ENCODE results near the gene SRSF10.
"Not testable (repeated sequence)": the region's sequence is repeated elsewhere in the genome, so short reads cannot be mapped to it uniquely, and the experiment has no call there.

Gene SRSF10

DNA sequence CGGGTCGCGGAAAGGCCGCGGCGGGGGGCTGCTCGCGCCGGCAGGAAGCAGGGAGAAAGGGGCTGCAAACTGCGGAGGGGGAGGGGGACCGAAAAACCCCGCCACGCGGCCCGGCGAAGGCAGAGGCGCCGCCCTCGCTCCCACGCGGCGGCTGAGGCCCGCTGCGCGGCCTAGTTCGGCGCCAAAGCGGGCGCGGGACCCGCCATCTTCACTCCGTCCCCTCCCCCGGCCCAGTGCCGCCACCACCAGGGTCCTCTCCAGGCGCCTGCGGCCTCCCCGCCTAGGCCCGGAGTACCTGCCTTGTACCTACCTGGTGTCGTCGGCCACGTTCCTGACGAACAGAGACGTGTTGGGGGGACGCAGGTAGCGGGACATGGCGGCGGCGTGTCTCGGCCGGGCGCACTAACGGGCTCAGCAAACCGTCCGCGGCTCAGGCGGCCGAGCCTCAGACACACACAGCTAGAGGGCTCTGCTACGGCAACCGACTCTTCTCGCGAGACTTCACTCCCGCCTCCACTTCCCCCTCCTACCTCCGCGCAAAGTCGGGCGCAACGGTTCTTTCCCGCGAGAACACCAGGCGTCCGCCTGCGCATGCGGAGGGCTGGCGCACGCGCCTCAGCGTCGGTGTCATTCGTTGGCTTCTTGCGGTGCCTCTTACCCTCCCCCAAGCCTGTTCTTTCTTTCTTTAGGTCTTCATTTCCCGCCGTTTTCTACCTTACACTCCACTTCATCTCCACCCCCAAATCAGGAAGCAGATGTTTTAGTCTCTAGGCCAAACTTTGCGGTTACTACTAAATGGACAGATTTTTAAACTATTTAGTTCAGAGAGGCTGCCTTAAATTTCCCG is at the start of gene SRSF10:
Gene SRSF10 (minus strand): TSS at position 447 of the 847 bp plus-strand sequence. CDS start 72 bp downstream, at position 375.
- peak; percentile 79 for DNase-seq

DNA sequence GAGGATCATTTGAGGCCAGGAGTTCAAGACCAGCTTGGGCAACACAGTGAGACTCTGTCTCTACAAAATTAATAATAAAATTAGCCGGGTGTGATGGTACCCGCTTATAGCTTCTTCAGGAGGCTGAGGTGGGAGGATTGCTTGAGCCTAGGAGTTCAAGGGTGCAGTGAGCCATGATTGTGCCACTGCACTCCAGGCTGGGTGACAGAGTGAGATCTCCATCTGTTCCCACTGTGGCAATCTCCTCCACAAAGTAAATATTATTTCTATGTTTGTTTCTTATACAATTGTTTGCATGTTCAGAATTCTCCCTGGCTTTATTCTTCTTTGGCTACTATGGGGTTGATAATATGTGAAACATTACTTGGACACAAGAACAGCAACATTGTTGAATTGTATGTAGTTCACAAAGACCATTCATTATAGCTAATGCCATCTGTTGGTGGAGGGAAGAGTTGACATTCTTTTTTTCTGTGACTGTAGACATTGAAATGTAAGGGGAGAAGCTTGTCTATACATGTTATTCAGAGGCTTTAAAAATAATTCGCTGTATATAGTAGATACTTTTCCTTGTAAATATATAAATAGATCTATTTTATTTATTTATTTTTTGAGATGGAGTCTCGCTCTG is 47.8 kb upstream of the SRSF10 start:
- DNase-seq, result no peak

DNA sequence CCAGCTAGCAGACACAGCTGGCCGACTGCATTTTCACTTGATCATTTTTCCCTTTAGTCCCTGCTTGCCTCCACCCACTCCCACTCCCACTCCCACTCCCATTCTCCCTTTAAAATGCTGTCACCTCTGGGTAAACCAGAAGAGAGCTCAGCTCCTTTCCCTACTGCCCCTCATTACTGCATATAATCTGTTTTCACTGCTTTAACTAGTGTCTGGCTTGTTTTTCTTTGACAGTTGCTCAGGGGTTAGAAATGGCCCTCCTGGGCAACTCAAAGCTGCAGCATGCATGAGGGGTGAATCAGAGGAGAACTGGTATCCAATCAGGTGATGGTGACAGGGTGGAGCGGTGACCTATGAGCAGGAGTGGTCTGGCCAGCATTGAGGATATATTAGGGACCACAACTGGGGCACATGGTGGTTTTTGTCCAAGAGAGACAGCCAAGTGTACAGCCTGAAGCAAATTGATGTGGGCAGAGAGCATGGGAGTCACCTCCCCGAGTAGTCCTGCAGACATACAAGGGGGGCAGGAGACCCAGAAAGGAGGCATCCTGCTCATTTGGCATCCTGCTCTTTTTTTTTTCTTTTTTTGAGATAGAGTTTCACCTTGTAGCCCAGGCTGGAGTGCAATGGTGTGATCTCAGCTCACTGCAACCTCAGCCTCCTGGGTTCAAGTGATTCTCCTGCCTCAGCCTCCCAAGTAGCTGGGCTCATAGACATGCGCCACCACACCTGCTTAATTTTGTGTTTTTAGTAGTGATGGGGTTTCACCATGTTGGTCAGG is 42.6 kb upstream of the SRSF10 start:
- DNase-seq, result no peak

DNA sequence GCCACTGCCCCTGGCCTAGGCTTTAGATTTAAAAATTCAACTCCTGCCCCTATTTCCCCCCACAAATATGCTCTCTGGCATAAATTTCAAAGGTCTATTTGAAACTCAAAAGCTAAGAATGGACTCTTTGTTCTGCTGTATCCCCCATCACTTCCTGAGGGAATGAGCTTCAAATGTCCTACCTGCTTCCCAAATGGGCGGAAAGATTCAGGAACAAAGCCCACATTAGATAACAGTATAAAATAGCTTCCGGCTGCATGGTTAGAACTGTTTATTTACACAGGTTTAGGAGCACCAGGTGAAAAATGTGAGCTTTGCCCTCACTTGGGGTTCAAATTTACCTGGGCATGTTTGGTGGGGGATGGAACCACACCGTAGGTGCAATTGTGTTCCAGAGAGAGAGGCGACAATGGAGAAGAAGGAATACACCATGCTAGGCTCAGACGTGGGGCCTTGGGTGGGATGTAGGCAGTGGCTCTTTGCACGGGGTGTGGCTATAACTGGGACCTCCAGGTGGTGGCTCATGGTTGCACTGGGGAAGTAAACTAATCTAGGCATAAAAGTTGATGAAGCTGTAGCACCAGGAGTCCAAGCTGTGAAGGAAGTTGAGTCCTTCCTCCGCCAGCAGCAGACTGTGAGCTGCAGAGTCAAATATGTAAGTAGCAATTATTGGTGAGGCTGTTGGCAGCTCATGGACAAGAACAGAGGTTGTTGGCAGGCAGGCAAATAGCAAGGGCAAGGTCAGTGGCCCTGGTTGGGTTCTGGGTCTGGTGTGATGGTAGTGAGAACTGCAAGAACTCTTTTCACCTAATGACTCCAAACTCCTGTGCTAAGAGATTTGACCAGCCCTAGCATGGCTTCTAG is 41.5 kb upstream of the SRSF10 start:
- no peak for DNase-seq

DNA sequence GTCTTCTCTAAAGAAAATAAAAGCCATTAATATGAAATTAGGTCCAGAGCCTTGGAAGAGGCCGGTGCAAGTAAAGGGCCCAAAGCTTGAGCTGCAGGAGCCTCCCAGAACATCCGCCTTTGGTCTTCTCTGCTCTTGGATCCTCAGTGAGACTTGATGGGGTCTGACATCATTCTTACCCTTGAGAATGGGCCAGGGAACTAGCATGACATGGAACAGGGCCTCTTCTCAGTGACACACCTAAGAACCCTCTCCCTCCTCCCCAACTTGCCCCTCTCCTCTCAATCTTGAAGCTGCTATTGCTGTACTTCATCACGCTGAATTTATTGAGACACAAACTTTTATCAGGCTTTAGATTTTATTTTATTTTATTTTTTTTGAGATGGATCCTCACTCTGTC is 40.3 kb upstream of the SRSF10 start:
- DNase-seq, result no peak

DNA sequence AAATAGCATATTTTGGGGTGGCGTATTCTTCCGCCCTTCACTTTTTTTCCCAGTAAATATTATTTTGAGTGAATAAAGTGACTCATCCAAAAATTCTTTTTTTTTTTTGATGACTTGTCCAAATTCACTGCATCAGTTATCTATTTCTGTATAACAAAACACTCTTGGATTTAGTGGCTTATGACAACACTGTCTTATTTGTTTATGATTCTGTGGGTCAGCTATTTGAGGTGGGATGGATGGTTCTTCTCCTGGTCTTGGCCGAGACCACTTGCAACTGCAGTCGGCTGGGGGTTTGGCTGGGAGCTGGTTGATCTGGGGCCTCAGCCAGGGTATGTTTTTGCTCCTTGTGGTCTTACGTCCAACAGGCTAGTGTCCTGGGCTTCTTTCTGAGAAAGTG is 39.9 kb upstream of the SRSF10 start:
- no peak for DNase-seq

DNA sequence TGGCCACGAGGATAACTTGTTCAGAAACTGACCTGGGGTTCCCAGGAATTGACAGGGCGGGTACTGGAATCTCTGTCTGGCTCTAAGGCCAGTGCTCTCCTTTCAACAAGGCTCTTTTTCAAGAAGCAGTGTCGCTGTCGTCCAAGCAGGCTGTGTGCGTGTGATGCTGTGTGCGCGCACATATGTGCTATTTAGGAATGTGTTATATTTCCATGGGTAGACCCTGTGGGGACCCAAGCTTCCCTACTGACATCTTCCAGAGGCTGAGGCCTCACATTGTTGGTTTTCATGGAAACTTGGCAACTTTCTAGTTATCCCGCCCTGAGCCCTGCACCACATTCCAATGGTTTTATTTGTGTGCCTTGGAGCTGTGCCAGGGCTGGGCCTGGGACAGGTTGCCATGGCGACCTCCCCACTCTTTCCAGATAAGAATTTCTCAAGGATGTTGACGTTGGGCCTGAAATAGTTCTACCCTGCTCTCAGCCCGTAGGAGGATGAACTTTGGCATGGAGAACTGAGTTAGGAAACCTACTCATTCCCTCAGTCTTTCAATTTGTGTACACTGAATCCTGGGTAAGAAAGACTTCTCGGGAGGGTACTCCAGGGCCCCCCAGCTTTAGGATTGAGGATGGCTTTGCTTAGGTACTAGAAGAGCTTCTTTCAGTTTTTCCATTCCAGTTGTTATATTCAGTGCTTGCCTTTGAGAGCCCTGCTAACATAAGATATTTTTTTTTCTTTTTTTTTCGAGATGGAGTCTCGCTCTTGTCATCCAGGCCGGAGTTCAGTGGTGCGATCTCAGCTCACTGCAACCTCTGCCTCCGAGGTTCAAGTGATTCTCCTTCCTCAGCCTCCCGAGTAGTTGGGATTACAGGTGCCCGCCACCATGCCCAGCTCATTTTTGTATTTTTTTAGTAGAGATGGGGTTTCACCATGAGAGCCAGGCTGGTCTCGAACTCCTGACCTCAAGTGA is 38.8 kb upstream of the SRSF10 start:
- no peak for DNase-seq

DNA sequence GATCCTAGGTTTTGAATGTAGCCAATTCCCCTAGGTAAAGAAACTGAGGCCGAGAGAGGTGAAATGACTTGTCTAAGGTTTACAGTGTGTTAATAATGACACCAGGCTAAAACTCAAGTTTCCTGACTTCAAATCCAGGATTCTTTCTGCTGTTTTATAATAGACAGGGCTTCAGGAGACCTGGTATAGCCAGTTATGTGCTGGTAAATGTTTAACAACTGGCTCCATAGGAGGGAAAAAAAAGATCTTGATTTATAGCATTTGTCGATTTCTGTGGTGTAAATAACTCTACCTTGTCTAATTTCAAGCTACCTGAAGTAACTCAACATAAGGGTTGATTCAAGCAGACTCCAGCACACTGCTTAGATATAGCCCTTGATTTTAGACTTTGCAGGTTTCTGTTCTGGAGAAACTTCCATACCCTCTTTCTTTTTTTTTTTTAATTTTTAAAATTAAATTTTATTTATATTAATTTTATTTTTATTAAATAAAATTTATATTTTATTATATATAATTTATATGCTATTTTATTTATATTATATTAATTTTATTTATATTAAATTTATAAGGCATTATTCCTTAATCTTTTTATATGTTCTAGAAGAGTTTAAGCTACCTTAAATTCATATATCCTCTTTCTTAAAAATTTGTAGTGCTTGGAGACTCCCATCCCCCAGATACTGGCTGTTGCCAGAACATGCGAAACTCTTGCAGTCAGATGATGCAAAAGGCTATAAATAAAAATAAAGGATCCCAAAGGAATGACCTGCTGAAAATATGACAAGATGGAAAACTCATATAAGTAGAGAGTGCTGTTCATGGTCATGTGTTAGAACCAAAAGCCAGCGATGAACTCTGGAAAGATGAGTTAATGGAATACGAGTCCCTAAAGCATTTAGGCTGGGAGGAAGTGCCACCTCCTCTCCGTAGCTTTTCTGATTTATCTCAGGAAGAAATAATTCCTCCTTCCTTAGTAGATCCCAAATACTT is 35.4 kb upstream of the SRSF10 start:
- no peak for DNase-seq

DNA sequence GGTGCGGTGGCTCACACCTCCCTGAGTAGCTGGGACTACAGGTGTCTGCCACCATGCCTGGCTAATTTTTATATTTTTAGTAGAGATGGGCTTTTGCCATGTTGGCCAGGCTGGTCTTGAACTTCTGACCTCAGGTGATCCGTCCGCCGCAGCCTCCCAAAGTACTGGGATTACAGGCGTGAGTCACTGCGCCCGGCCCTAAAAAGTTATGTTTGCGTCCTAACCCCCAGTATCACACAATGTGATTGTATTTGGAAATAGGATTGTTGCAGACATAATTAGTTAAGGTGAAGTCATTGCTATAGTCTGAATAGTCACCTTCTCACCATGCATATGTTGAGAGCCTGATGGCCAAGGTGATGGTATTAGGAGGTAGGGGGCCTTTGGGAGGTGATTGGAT is 32.8 kb upstream of the SRSF10 start:
- not testable (repeated sequence) for DNase-seq

DNA sequence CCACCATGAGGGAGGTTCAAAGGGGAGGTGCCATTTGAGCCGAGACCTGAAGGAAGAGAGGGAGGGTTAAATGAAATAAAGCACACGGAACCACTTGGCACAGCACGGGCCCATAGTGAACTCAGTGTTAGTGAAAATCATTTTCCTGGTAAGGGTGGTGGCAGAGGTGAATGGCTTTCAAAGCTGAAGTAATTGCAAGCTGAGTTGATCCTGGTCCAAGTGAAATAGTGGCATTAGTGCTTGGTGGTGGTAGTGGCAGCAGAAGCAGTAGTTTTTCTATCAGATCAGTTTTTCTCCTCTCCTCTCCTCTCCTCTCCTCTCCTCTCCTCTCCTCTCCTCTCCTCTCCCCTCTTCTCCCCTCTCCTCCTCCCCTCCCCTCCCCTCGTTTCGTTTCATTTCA is 30.5 kb upstream of the SRSF10 start:
- no peak for DNase-seq

DNA sequence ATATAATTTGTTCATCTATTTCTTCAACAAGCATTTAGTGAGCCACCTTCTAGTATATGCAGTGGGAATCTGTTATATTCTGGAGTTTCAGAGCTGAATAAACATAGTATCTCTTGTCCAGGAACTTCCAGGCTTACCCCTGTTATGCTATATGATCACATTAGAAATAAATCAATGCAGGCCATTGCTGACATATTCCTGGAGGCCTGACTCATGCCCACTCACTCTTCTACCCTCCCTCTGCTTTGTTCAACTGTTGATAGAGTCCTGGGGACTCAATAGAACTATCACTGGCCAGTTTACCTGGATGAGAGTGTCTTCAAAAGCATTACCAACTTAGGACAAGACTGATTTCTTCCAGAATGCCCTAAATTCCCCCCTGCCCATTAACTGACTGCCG is 29.3 kb upstream of the SRSF10 start:
- DNase-seq, result no peak

DNA sequence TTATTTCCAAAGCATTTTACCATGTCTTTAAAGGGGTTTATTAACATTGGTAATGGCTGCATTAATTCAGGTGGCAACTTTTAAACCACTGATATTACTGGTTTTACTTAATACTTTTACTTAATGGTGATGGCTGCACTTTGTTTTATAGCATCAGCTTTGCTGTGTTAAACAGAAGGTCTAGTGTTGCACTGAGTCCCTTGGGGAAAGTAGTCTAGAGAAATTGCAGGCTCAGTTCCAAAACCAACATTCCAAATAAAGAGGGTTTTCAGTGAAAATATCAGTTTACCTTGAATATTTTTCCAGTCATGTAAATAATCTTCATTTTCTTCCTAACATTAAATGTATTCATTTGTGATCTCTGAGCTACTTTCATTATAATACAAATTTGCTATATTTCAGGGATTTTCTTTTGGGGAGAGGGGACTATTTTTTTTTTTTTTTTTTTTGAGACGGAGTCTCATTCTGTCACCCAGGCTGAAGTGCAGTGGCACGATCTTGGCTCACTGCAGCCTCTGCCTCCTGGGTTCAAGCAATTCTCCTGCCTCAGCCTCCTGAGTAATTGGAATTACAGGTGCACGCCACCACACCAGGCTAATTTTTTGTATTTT is 28.6 kb upstream of the SRSF10 start:
- not testable (repeated sequence) for DNase-seq

DNA sequence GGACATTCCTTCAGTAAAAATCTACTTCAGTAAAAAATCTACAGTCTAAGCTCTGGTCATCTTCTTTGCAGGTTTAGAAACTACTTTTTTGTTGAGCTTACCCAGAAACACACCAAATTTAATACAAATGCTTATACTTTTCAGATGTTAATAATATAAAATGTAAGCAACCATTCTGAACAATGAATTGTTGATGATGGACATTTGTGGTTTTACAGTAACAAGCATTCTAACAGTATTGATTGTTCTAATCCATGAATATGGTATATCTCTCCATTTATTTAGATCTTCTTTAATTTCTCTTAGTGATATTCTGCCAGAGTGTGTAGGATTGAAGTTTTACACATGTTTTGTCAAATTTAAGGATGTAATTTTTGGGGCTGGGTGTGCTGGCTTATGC is 27.0 kb upstream of the SRSF10 start:
- no peak for DNase-seq

DNA sequence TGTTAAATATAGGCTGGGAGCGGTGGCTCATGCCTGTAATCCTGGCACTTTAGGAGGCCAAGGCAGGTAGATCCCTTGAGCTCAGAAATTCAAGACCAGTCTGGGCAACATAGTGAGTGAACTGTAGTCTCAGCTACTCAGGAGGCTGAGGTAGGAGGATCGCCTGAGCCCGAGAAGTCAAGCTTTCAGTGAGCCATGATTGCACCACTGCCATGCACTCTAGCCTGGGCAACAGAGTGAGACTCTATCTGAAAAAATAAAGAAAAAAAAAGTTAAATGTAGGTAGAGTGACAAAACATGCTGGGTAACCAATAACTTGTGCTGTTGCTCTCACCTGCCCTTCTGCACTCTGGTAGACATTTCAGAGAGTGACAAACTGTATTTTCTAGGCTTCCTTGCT is 25.0 kb upstream of the SRSF10 start:
- no peak for DNase-seq

DNA sequence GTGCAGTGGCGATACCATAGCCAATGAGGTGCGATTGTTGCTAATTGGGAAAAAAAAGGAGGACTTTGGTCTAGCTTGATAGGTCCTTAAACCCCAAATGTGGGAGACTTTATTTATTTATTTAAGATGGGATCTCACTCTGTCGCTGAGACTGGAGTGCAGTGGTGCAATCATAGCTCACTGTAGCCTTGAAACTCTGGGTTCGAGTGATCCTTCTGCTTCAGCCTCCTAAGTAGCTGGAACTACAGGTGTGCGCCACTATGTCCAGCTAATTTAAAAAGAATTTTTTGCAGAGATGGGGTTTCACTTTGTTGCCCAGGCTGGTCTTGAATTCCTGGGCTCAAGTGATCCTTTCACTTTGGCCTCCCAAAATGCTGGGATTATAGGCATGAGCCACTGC is 24.0 kb upstream of the SRSF10 start:
- no peak for DNase-seq

DNA sequence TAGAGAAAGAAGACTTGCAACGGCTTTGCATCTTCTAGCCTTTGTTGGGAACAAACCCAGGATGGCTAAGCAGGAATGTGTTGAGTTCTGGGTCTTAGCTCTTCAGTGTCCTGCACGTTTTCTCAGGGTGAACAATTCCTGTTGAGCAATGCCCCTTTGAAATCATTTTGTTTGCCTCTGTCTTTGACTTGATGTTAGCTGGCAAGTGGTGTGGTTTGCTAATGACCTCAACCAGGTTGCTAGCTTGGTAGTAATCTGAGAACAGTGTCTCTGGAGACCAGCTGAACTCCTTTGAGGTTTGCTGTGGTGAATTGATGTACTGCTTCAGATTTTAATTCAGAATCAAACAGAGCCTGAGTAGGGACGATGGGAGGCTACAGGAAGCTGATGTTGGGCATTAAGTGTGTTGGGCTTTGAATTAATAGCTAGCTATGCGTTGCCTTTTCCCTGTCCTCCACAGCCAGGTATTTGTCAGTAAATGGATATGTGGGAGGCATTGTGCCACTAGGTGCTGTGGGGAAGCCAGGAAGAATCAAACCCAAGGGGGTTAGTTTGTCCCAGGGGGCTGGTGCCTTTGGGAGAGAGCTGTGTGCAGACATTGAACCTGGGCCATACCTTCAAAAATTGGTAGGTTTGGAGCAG is 23.3 kb upstream of the SRSF10 start:
- no peak for DNase-seq

DNA sequence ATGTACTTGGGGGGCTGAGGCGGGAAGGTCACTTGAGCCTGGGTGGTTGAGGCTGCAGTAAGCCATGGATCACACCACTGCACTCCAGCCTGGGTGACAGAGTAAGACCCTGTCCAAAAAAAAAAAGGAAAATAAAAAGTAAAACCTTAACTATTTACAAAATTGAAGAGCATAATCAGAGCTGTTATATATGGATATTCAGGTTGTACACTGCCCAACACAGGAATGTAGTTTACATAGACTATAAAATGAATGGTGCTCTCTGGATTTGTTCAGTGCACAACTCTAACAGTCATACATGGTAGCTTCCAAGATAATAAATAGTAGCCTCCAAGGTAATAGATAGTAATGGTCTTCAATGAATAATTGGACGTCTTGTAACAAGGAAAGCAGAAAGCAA is 22.6 kb upstream of the SRSF10 start:
- no peak for DNase-seq

DNA sequence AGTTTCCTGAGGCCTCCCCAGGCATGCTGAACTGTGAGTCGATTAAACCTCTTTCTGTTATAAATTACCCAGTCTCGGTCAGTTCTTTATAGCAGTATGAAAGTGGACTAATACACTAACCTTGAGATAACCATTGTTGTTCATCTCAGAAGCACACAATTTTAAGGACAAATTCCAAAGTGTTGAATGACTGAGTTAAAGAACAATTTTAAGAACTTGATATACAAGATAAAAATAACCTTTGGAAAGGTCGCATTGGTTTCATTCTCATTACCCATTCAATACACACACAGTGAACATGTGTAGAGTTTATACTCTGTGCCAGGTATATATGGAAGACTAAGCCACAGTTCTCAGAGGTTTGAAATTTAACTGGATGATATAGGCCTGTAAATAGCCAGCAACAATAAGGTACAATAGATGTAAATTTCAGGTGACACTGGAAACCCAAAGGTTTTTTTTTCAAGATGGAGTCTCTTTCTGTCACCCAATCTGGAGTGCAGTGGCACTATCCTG is 19.1 kb upstream of the SRSF10 start:
- DNase-seq, result no peak

DNA sequence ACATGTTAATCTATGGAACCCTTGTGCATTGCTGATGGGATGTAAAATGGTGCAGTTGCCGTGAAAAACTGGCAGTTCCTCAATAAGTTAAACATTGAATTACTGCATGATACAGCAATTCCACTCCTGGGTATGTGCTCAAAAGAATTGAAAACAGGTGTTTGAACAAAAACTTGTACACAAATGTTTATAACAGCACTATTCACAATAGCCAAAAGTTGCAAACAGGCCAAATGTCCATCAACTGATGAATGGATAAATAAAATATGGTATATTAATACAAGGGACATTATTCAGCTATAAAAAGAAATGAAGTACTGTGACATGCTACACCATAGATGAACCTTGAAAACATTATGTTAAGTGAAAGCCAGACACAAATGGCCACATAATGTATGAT is 17.7 kb upstream of the SRSF10 start:
- no peak for DNase-seq
